Neural progenitor cell (in vitro differentiated cells): ENCODE data around the gene CFAP206.

Experiments
- CTCF ChIP-seq: fragments of 200-600 bp; sonication (generic); IDR thresholded peaks from 2 replicates; pipeline ENCODE4 v1.5.1; 2017; ENCODE audit warnings: antibody characterized with exemption, mild to moderate bottlenecking
- EZH2phosphoT487 ChIP-seq: fragments of 200-600 bp; sonication (generic); IDR thresholded peaks from 2 replicates; pipeline ENCODE4 v1.6.1; 2017; ENCODE audit warnings: antibody characterized with exemption

- TF ChIP-seq CTCF (peak; percentile 63), EZH2phosphoT487 (no peak)
Measured at GRCh38 chr6:87483929-87484328, 76.2 kb downstream of the CFAP206 start.
